Glutamatergic neuron (in vitro differentiated cells): ENCODE data around the gene PIK3R3. TPM values are rescaled to one million over a fixed set of nuclear protein-coding genes. Genes with fewer than 3 reads are reported as not detected.

Experiments
- DNase-seq: peaks from one replicate; pipeline ENCODE4 v3.0.0; 2022
- H3K27ac Mint-ChIP-seq: one replicate; pipeline ENCODE4 v1.8.0; 2020; ENCODE audit warnings: mild to moderate bottlenecking, mixed read lengths, inconsistent platforms; ENCODE audit not compliant: unreplicated experiment
- H3K27me3 Mint-ChIP-seq: one replicate; pipeline ENCODE4 v1.8.0; 2020; ENCODE audit warnings: mild to moderate bottlenecking, moderate library complexity, mixed read lengths, inconsistent platforms; ENCODE audit not compliant: unreplicated experiment
- H3K36me3 Mint-ChIP-seq: one replicate; pipeline ENCODE4 v1.8.0; 2020; ENCODE audit warnings: mild to moderate bottlenecking, mixed read lengths, inconsistent platforms; ENCODE audit not compliant: unreplicated experiment
- H3K4me1 Mint-ChIP-seq: one replicate; pipeline ENCODE4 v1.8.0; 2020; ENCODE audit warnings: mild to moderate bottlenecking, low read depth, mixed read lengths, inconsistent platforms; ENCODE audit not compliant: unreplicated experiment
- H3K4me3 Mint-ChIP-seq: one replicate; pipeline ENCODE4 v1.8.0; 2020; ENCODE audit warnings: mild to moderate bottlenecking, mixed read lengths, inconsistent platforms; ENCODE audit not compliant: unreplicated experiment
- H3K9me3 Mint-ChIP-seq: one replicate; pipeline ENCODE4 v1.8.0; 2020; ENCODE audit warnings: mild to moderate bottlenecking, moderate library complexity, mixed read lengths, inconsistent platforms; ENCODE audit not compliant: unreplicated experiment
- CTCF ChIP-seq: fragments of 200-600 bp; sonication (generic); IDR thresholded peaks from one replicate; pipeline ENCODE4 v1.5.0; 2021; ENCODE audit not compliant: partially characterized antibody, unreplicated experiment
- total RNA-seq: library from RNA; stranded (reverse); fragmentation: NEBNext Ultra II Directional; extraction: Animal tissue kit (Norgen Biotek cat#: 25700); gene quantifications from one replicate; pipeline ENCODE4 v1.2.1, GENCODE V29; 2021; ENCODE audit not compliant: unreplicated experiment

The PIK3R3 gene
- total RNA-seq, 1 donor from 2014 or later, result 156 TPM

GRCh38 chr1:46137916-46138315, 5.5 kb upstream of the PIK3R3 start:
- no peak overlapping the region for H3K4me3 Mint-ChIP-seq
- H3K36me3 Mint-ChIP-seq, result no peaks in the 10 kb centered on the region
- H3K27ac Mint-ChIP-seq, result no peak overlapping the region
- peaks cover 3% of the 10 kb centered on the region for H3K9me3 Mint-ChIP-seq
- H3K4me1 Mint-ChIP-seq, result peaks cover 13% of the 10 kb centered on the region
- H3K27me3 Mint-ChIP-seq, result peaks cover 16% of the 10 kb centered on the region
- no peak for TF ChIP-seq CTCF
- no peak for DNase-seq

GRCh38 chr1:46136711-46137110, 4.3 kb upstream of the PIK3R3 start:
- no peak for DNase-seq
- H3K9me3 Mint-ChIP-seq, result peaks cover 14% of the 10 kb centered on the region
- H3K4me3 Mint-ChIP-seq, result no peak overlapping the region
- no peak for TF ChIP-seq CTCF
- H3K27ac Mint-ChIP-seq, result peak overlapping the region; percentile 82
- H3K36me3 Mint-ChIP-seq, result no peaks in the 10 kb centered on the region
- peaks cover 24% of the 10 kb centered on the region for H3K27me3 Mint-ChIP-seq
- H3K4me1 Mint-ChIP-seq, result peaks cover 13% of the 10 kb centered on the region

GRCh38 chr1:46134660-46135331, 2.4 kb upstream of the PIK3R3 start:
- Mint-ChIP-seq H3K4me3 (peak overlapping the region; percentile 95), H3K27ac (no peak overlapping the region), H3K9me3 (peaks cover 18% of the 10 kb centered on the region), H3K36me3 (no peaks in the 10 kb centered on the region), H3K27me3 (peaks cover 25% of the 10 kb centered on the region), H3K4me1 (peaks cover 13% of the 10 kb centered on the region)
- DNase-seq, result no peak
- no peak for TF ChIP-seq CTCF

GRCh38 chr1:46133781-46134350, 1.4 kb upstream of the PIK3R3 start:
- H3K36me3 Mint-ChIP-seq, result no peaks in the 10 kb centered on the region
- peak overlapping the region; percentile 100 for H3K27ac Mint-ChIP-seq
- peaks cover 21% of the 10 kb centered on the region for H3K9me3 Mint-ChIP-seq
- no peak for TF ChIP-seq CTCF
- peaks cover 25% of the 10 kb centered on the region for H3K27me3 Mint-ChIP-seq
- DNase-seq, result no peak
- H3K4me3 Mint-ChIP-seq, result peak overlapping the region; percentile 95
- peaks cover 13% of the 10 kb centered on the region for H3K4me1 Mint-ChIP-seq

GRCh38 chr1:46133181-46133658, 791 bp upstream of the PIK3R3 start:
- H3K27ac Mint-ChIP-seq, result peak overlapping the region; percentile 100
- H3K9me3 Mint-ChIP-seq, result peaks cover 21% of the 10 kb centered on the region
- H3K27me3 Mint-ChIP-seq, result peaks cover 25% of the 10 kb centered on the region
- H3K4me3 Mint-ChIP-seq, result peak overlapping the region; percentile 95
- H3K36me3 Mint-ChIP-seq, result no peaks in the 10 kb centered on the region
- peaks cover 13% of the 10 kb centered on the region for H3K4me1 Mint-ChIP-seq
- TF ChIP-seq CTCF, result no peak
- peak; percentile 84 for DNase-seq
